HepG2 (cell line): ENCODE data around the gene PARP14. TPM values are rescaled to one million over a fixed set of nuclear protein-coding genes. Genes with fewer than 3 reads are reported as not detected.

Experiments used
- ATAC-seq: fragments of 200-7000 bp; cut with Tn5 transposase; 3 replicates; pipeline ENCODE4 v1.9.1; 2020; ENCODE audit warnings: mild to moderate bottlenecking, moderate library complexity
- BruUV-seq: library from RNA; stranded (reverse); fragments of 400-500 nt; replicated peaks from 2 replicates; lab custom pipeline; 2021; lab: Mats Ljungman, UMichigan
- CTCF ChIA-PET: fragments of 300-600 bp; formaldehyde crosslinking; extraction: SDS; loops from one replicate; lab custom pipeline; 2021; ENCODE audit warnings: low total read pairs, inconsistent platforms, low intra/inter-chr PET ratio; lab: Yijun Ruan, JAX
- POLR2A ChIA-PET: fragments of 350-600 bp; sonication (Branson Sonifier 250); formaldehyde crosslinking; loops from one replicate; lab custom pipeline; 2020; ENCODE audit warnings: antibody characterized with exemption, inconsistent platforms; lab: Yijun Ruan, JAX
- DNase-seq: peaks from one replicate; pipeline ENCODE4 v3.0.0-alpha.2; 2015; ENCODE audit warnings: low spot score
- FAIRE-seq: peaks from 3 replicates; lab custom pipeline; 2011; peaks lifted over from hg19 to GRCh38; lab: Jason Lieb, UNC
- H2AFZ ChIP-seq: one replicate; pipeline ENCODE4 v1.6.1; 2011; ENCODE audit warnings: low read length, inconsistent platforms
- H3K27ac ChIP-seq: fragments of 300-600 bp; 3 replicates; pipeline ENCODE4 v1.8.0; 2011; ENCODE audit warnings: mixed run types, mild to moderate bottlenecking, mixed read lengths, low read length, inconsistent platforms; ENCODE audit not compliant: insufficient read depth; ENCODE audit errors: extremely low read length
- H3K27me3 ChIP-seq, 2 experiments: fragments of 200-600 bp in 1 of 2; 2 replicates in 1 of 2; 3 replicates in 1 of 2; pipeline versions ENCODE4 v1.6.0 to v1.8.0; 2011; ENCODE audit warnings: low read length in 2 of 2, mild to moderate bottlenecking in 2 of 2, moderate library complexity in 2 of 2, inconsistent platforms in 1 of 2; ENCODE audit not compliant: insufficient read depth in 2 of 2, control insufficient read depth in 1 of 2
- H3K36me3 ChIP-seq, 2 experiments: fragments of 200-600 bp in 1 of 2; replicated peaks in 1 of 2; 2 replicates in 1 of 2; 3 replicates in 1 of 2; pipeline versions ENCODE4 v1.5.1 to v1.8.0; 2011; ENCODE audit warnings: low read length in 2 of 2, inconsistent platforms in 1 of 2; ENCODE audit not compliant: insufficient read depth in 2 of 2, control insufficient read depth in 1 of 2
- H3K4me1 ChIP-seq: 2 replicates; pipeline ENCODE4 v1.5.1; 2012; ENCODE audit warnings: low read length, inconsistent platforms; ENCODE audit not compliant: insufficient read depth
- H3K4me2 ChIP-seq: 2 replicates; pipeline ENCODE4 v1.6.0; 2011; ENCODE audit warnings: low read depth, low read length, inconsistent platforms
- H3K4me3 ChIP-seq, 3 experiments: fragments of 200-600 bp in 1 of 3; sonication (generic), shearing (Covaris generic) in 1 of 3; replicated peaks in 1 of 3; 2 replicates each; pipeline ENCODE4 v1.5.1; 2011 to 2016; ENCODE audit warnings: low read length in 3 of 3, inconsistent platforms in 2 of 3, low read depth in 2 of 3, mild to moderate bottlenecking in 2 of 3, control low read depth in 1 of 3, mixed read lengths in 1 of 3; ENCODE audit not compliant: insufficient read depth in 1 of 3
- H3K79me2 ChIP-seq: one replicate; pipeline ENCODE4 v1.6.1; 2011; ENCODE audit warnings: low read length, inconsistent platforms; ENCODE audit not compliant: insufficient read depth
- H3K9ac ChIP-seq: 2 replicates; pipeline ENCODE4 v1.6.0; 2011; ENCODE audit warnings: mild to moderate bottlenecking, low read depth, low read length, inconsistent platforms; ENCODE audit not compliant: insufficient read depth
- H3K9me3 ChIP-seq: 2 replicates; pipeline ENCODE4 v1.5.1; 2012; ENCODE audit warnings: mild to moderate bottlenecking, low read length
- H4K20me1 ChIP-seq: 2 replicates; pipeline ENCODE4 v1.6.0; 2011; ENCODE audit warnings: inconsistent platforms, mild to moderate bottlenecking, low read length, moderate library complexity; ENCODE audit not compliant: insufficient read depth
- ESRRA ChIP-seq: sonication (generic); formaldehyde crosslinking; IDR thresholded peaks from 2 replicates; pipeline ENCODE4 v1.5.1; 2020; ENCODE audit warnings: mild to moderate bottlenecking, low read depth, missing genetic modification reagents
- GPN1 ChIP-seq: sonication (generic); formaldehyde crosslinking; IDR thresholded peaks from 2 replicates; pipeline ENCODE4 v1.5.1; 2020; ENCODE audit warnings: missing genetic modification reagents, borderline replicate concordance
- NRL ChIP-seq: sonication (generic); formaldehyde crosslinking; IDR thresholded peaks from 2 replicates; pipeline ENCODE4 v1.5.0; 2020; ENCODE audit warnings: missing genetic modification reagents, mild to moderate bottlenecking, moderate library complexity, borderline replicate concordance
- PCBP1 ChIP-seq: fragments of 200-400 bp; formaldehyde crosslinking; IDR thresholded peaks from 2 replicates; pipeline ENCODE4 v1.6.1; 2017; ENCODE audit warnings: mild to moderate bottlenecking, low read depth, low read length, borderline replicate concordance
- ZBTB38 ChIP-seq: sonication (generic); formaldehyde crosslinking; IDR thresholded peaks from 2 replicates; pipeline ENCODE4 v1.5.1; 2020; ENCODE audit warnings: mild to moderate bottlenecking, missing genetic modification reagents
- ZNF207 ChIP-seq: fragments of 450-650 bp; IDR thresholded peaks from 2 replicates; pipeline ENCODE4 v1.6.1; 2016; ENCODE audit warnings: antibody characterized with exemption, borderline replicate concordance
- ZNF703 ChIP-seq: sonication (generic); formaldehyde crosslinking; IDR thresholded peaks from 2 replicates; pipeline ENCODE4 v1.5.1; 2020; ENCODE audit warnings: missing genetic modification reagents, mild to moderate bottlenecking, moderate library complexity, borderline replicate concordance
- WGBS: methylation state at CpG from one replicate; pipeline ENCODE4 v1.1.6; 2017; ENCODE audit warnings: low lambda C conversion rate; 5-methylcytosine and 5-hydroxymethylcytosine counted together
- in situ Hi-C: cut with HindIII; loops from 2 replicates; pipeline ENCODE4 v1.10.0; 2017; ENCODE audit warnings: low pct_unique_long_range_greater_than_20kb; ENCODE audit not compliant: extremely low pct_ligation_motif_present
- intact Hi-C: fragments of 100-400 bp; cut with micrococcal nuclease; formaldehyde crosslinking; loops from one replicate; pipeline ENCODE4 v1.10.0; 2022; ENCODE audit not compliant: unreplicated experiment
- polyA plus RNA-seq, 8 experiments: library from polyadenylated mRNA; depleted of rRNA in 3 of 8; stranded (reverse) in 7 of 8; unstranded in 1 of 8; fragments of >200 nt; fragmentation: Illumina TruSeq in 4 of 8; extraction: Trizol in 4 of 8; gene quantifications; 2 replicates each; pipeline versions ENCODE4 v1.2.1 to v1.2.3, GENCODE V29; 2011 to 2016; ENCODE audit warnings: low read depth in 4 of 8, missing spikeins in 1 of 8, mixed read lengths in 1 of 8; ENCODE audit not compliant: insufficient read depth in 1 of 8
- total RNA-seq, 5 experiments: library from RNA; depleted of rRNA; stranded (reverse); fragments of >200 nt; fragmentation: Illumina TruSeq; extraction: Trizol; gene quantifications; 2 replicates each; pipeline ENCODE4 v1.2.3, GENCODE V29; 2016; ENCODE audit warnings: low read depth in 1 of 5
- TF ChIP-seq, protein P1 (sequence below): sonication (generic); formaldehyde crosslinking; IDR thresholded peaks from 2 replicates; pipeline ENCODE4 v1.4.0; 2020; ENCODE audit warnings: mild to moderate bottlenecking, missing genetic modification reagents
- TF ChIP-seq, protein P2 (sequence below): sonication (generic); formaldehyde crosslinking; IDR thresholded peaks from 2 replicates; pipeline ENCODE4 v1.5.0; 2020; ENCODE audit warnings: missing genetic modification reagents
- TF ChIP-seq, protein P3 (sequence below): sonication (generic); formaldehyde crosslinking; IDR thresholded peaks from 2 replicates; pipeline ENCODE4 v1.4.0; 2020; ENCODE audit warnings: mild to moderate bottlenecking, missing genetic modification reagents

PARP14 gene
- total and polyA plus RNA-seq, 2 of the 13 experiments (the other 11 are each of a cell fraction or from before 2014, with no cell fraction given): 9.0 to 19.1 TPM

DNA sequence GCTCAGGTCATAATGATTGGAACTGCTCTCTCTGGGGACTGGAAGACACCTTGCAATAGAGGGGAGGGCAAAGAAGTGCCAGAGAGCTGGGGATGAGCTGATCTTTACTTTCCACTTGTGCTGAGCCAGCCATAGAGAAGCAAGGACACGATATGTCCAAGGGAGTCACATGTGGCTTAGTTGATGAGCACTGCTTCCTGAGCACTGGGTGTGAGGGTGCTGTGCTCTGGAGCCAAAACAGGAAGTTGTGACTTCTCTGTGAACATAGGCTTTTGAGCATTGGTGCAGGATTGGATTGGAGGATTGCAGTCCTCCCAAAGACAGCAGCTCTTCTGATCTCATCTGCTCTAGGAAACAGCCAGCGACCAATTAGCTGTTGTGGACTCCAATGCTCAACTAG is 6.7 kb downstream of the PARP14 start:
- H3K79me2 ChIP-seq: no peaks in the 10 kb centered on the region
- H3K9ac ChIP-seq: no peak overlapping the region
- H3K36me3 ChIP-seq: peaks cover 0 to 7% of the 10 kb centered on the region in 2 experiments; a peak in 2 of 5 replicates
- no peak overlapping the region for H3K27ac ChIP-seq
- in situ Hi-C loops: loop anchor here (25.0 kb wide), 1 partner anchor 1125 kb away; the partner anchor contains the start of gene ARGFX
- DNase-seq: no peak
- no peaks in the 10 kb centered on the region for H4K20me1 ChIP-seq
- BruUV-seq: no TSS peak
- TF ChIP-seq ZNF703 (CRISPR knock-in tag) (no peak), PCBP1 (no peak), ZNF207 (no peak), ZBTB38 (no peak), GPN1 (CRISPR knock-in tag) (no peak), NRL (CRISPR knock-in tag) (no peak), ESRRA (CRISPR knock-in tag) (no peak)
- TF ChIP-seq, protein P1, sequence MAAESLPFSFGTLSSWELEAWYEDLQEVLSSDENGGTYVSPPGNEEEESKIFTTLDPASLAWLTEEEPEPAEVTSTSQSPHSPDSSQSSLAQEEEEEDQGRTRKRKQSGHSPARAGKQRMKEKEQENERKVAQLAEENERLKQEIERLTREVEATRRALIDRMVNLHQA: no peak
- TF ChIP-seq, protein P2, sequence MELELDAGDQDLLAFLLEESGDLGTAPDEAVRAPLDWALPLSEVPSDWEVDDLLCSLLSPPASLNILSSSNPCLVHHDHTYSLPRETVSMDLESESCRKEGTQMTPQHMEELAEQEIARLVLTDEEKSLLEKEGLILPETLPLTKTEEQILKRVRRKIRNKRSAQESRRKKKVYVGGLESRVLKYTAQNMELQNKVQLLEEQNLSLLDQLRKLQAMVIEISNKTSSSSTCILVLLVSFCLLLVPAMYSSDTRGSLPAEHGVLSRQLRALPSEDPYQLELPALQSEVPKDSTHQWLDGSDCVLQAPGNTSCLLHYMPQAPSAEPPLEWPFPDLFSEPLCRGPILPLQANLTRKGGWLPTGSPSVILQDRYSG: no peak
- TF ChIP-seq, protein P3, sequence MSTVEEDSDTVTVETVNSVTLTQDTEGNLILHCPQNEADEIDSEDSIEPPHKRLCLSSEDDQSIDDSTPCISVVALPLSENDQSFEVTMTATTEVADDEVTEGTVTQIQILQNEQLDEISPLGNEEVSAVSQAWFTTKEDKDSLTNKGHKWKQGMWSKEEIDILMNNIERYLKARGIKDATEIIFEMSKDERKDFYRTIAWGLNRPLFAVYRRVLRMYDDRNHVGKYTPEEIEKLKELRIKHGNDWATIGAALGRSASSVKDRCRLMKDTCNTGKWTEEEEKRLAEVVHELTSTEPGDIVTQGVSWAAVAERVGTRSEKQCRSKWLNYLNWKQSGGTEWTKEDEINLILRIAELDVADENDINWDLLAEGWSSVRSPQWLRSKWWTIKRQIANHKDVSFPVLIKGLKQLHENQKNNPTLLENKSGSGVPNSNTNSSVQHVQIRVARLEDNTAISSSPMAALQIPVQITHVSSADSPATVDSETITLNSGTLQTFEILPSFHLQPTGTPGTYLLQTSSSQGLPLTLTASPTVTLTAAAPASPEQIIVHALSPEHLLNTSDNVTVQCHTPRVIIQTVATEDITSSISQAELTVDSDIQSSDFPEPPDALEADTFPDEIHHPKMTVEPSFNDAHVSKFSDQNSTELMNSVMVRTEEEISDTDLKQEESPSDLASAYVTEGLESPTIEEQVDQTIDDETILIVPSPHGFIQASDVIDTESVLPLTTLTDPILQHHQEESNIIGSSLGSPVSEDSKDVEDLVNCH (CRISPR knock-in tag): no peak
- TF ChIP-seq, all 625 proteins: peak for 0
- Histone ChIP-seq H3K27me3 (no peaks in the 10 kb centered on the region), H2AFZ (no peak overlapping the region), H3K4me3 (no peak overlapping the region), H3K4me2 (no peak overlapping the region), H3K4me1 (peaks cover 39% of the 10 kb centered on the region), H3K9me3 (no peaks in the 10 kb centered on the region)
- CTCF ChIA-PET: no interaction called here
- FAIRE-seq: no peak
- intact Hi-C loops: no loop called here
- POLR2A ChIA-PET: no interaction called here
- no peak for ATAC-seq
- 91% methylated on average over 2 of the region's 2 CpGs for WGBS
